Gastrocnemius medialis (tissue), 4 donors: ENCODE measurements around the gene PRAMEF12.

Experiments used
- CTCF ChIP-seq, 5 experiments: fragments of 450-650 bp in 3 of 5; fragments of 200-600 bp in 2 of 5; sonication (generic) in 2 of 5; IDR thresholded peaks in 4 of 5; conservative IDR thresholded peaks in 1 of 5; 1 replicate in 4 of 5; 2 replicates in 1 of 5; pipeline ENCODE4 v1.5.1; 2016 to 2019; ENCODE audit warnings: antibody characterized with exemption in 5 of 5, mild to moderate bottlenecking in 3 of 5, moderate library complexity in 3 of 5
- POLR2A ChIP-seq, 2 donors: fragments of 450-650 bp; IDR thresholded peaks; one replicate each; pipeline ENCODE4 v1.6.1; 2017; ENCODE audit warnings: antibody characterized with exemption in 2 of 2, mild to moderate bottlenecking in 2 of 2, moderate library complexity in 2 of 2

- TF ChIP-seq POLR2A (IDR thresholded peaks at IDR 0.05) (no peak), CTCF (IDR thresholded peaks at IDR 0.05 in 4 of 5, conservative IDR thresholded peaks at IDR 0.05 in 1 of 5) (no peak)
These were observed 13.2 kb upstream of the PRAMEF12 start for GRCh38 chr1:12760256-12760795.
